ENCODE data around the gene TMOD1. TPM values are rescaled to one million over a fixed set of nuclear protein-coding genes. Genes with fewer than 3 reads are reported as not detected.

TMOD1 gene
- total RNA-seq, 1 experiment from 2014 or later, result 19.4 TPM

DNA sequence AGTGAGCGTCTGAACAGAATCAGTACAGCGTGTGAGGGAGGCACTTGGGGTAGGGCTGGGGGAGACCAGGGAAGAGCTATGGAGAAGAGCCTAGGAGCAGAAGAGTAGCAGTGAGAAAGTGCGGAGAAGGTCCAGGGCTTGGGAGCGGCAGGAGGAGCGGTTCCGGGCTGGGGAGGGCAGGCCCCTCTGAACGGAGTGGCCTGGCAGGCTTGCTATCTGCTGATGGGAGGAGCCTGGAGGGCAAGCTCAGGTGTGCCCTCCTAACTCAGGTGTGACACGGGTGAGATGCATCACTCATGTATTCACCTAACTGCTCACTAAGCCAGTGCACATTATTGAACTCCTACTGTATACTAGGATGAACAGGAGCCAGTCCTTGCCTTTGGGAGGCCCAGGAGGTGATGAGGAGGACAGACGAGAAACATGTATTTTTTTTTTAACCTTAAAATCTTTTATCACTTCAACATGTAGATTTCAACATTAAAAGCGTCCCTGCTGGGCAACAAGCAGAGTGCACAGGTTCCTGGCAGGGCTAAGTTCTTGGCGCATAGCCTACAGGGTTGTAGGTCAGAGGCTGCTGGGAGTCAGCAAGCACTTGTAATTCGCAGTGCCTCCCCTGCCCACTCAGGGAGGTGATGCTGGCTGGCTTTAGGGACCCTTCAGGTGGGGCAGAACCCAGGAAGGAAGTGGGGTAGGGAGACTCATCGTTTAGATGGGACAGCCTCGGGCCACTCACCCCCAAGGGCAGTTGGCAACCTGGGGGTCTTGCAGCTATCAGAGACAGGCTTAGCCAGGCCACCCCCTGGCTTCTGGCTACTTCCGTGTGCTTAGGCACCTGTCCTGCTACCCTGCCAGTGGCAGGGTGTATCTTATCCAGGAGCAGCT lies 55.5 kb downstream of the TMOD1 start:
- no peak for DNase-seq (ENCODE audit: low read depth)
- in situ Hi-C loops (cut with HindIII; ENCODE audit: low pct_unique_long_range_greater_than_20kb, low sequenced_read_pairs), result no loop called here

DNA sequence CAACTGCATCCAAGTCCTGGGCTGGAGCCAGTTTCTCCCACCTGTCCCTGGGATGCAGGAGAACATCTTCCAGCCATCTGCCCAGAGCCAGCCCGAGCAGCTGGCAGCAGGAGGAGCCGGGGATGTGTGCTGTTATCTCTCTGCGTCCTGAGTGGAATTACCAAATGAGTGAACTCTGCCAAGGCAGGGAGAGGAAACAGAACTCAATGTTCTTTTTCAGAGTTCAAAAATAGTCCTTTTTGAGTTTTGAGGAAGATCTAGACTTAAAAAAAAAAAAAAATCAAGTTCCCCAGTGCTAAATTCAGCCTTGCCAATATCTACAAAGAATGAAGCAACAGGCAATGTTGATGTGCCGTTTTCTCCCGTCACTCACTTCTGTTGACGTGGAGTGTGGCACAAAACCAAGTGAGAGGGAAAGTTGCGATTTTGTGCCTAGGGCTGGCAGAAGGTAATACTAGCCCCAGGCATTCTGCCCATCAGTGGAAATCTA lies 56.2 kb downstream of the TMOD1 start:
- no peak for DNase-seq (ENCODE audit: low read depth)
- in situ Hi-C loops (cut with HindIII; ENCODE audit: low pct_unique_long_range_greater_than_20kb, low sequenced_read_pairs), result no loop called here

DNA sequence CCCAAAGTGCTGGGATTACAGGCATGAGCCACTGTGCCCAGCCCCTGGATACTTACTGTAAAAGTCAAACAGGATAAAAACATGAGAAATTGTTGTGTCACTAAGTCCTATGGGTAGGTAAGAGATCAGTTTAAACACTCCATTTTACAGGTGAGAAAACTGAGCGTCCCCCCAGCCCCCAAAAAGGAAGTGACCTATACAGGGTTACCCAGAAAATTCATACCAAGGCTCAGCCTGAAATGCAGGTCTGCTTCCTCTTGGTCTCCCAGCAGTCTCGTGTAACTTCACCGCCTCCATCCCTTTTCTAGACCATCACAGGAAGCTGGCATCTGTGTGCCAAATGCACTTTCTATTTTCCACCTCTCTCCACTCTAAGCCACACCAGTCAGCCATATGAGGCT lies 57.2 kb downstream of the TMOD1 start:
- in situ Hi-C loops (cut with HindIII; ENCODE audit: low pct_unique_long_range_greater_than_20kb, low sequenced_read_pairs), result no loop called here
- no peak for DNase-seq (ENCODE audit: low read depth)

- in situ Hi-C loops (cut with HindIII; ENCODE audit: low pct_unique_long_range_greater_than_20kb, low sequenced_read_pairs), result no loop called here
- no peak for DNase-seq (ENCODE audit: low read depth)
Observed at GRCh38 chr9:97559111-97559514, 57.6 kb downstream of the TMOD1 start.

- in situ Hi-C loops (cut with HindIII; ENCODE audit: low pct_unique_long_range_greater_than_20kb, low sequenced_read_pairs), result no loop called here
Observed at GRCh38 chr9:97560154-97560553, 58.7 kb downstream of the TMOD1 start.

GRCh38 chr9:97560851-97561250 lies 59.4 kb downstream of the TMOD1 start:
- in situ Hi-C loops (cut with HindIII; ENCODE audit: low pct_unique_long_range_greater_than_20kb, low sequenced_read_pairs), result no loop called here
- no peak for DNase-seq (ENCODE audit: low read depth)

More at GRCh38 chr9:97560154-97560553, 58.7 kb downstream of the TMOD1 start:
- no peak for DNase-seq (ENCODE audit: low read depth)

- DNase-seq (ENCODE audit: low read depth), result no peak
- in situ Hi-C loops (cut with HindIII; ENCODE audit: low pct_unique_long_range_greater_than_20kb, low sequenced_read_pairs), result no loop called here
Observed at GRCh38 chr9:97561501-97561900, 60.0 kb downstream of the TMOD1 start.

- in situ Hi-C loops (cut with HindIII; ENCODE audit: low pct_unique_long_range_greater_than_20kb, low sequenced_read_pairs), result no loop called here
- DNase-seq (ENCODE audit: low read depth), result no peak
Observed at GRCh38 chr9:97562542-97562941, 61.1 kb downstream of the TMOD1 start.

GRCh38 chr9:97563458-97564135 lies 62.1 kb downstream of the TMOD1 start:
- in situ Hi-C loops (cut with HindIII; ENCODE audit: low pct_unique_long_range_greater_than_20kb, low sequenced_read_pairs), result no loop called here
- no peak for DNase-seq (ENCODE audit: low read depth)

DNA sequence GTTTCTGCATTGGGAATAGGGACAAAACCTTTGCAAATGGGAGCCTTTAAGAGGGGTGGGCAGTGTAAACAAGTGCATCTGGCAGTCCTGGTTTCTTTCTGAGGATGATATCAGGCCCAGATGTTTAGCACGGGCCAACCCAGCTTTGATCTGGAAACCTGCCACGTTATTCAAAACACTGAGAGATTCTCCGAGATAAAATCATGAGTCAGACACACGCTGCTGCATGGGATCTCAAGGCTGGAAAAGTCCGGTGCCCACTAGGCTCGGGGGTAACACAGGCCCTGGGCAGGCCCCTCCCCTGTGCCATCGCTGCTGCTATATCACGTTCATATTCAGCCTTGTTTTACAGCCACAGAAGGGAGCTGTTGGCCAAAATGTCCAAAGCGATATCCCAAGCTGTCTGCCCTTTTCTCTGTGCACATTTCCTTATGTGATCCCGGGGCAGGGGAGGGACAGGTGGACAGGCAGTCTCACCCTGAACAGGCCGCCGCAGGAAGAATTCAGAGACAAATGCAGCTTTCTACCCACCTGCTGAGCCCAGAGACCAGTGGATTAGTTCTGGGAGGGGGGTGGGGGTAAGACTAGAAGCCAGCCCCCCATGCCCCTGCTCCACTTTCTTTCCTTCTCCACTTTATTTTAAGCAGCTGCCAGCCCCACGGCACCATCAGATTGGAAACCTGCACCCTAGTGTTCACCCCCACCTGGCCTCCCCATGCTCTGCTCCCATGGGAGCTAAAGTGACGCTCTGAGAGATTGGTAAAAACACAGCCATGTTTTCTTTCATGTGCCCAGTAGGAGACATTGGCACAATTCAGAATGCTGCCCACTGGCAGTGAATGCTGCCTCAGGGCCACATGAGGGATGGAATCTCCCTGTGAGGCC lies 63.1 kb downstream of the TMOD1 start:
- in situ Hi-C loops (cut with HindIII; ENCODE audit: low pct_unique_long_range_greater_than_20kb, low sequenced_read_pairs), result no loop called here
- peak; percentile 36 for DNase-seq (ENCODE audit: low read depth)

DNA sequence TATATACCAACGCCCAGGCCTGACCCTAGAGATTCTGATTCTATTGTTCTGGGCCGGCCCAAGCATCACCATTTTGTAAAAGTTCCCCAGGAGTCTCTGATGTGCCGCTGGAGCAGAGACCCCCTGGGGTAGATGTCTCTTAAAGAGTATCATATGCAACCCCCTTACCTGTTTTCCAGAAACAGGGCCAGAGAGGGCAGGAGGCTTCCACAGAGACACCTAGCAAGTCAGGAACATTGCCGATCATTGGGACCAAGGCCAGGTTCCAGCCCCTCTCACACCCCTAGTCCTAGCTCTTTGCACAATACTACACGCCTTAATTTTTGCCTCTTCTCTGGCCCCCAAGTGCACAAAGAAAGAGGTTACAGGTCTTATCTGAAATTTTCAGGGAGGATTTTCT lies 63.8 kb downstream of the TMOD1 start:
- no peak for DNase-seq (ENCODE audit: low read depth)
- in situ Hi-C loops (cut with HindIII; ENCODE audit: low pct_unique_long_range_greater_than_20kb, low sequenced_read_pairs), result no loop called here

DNA sequence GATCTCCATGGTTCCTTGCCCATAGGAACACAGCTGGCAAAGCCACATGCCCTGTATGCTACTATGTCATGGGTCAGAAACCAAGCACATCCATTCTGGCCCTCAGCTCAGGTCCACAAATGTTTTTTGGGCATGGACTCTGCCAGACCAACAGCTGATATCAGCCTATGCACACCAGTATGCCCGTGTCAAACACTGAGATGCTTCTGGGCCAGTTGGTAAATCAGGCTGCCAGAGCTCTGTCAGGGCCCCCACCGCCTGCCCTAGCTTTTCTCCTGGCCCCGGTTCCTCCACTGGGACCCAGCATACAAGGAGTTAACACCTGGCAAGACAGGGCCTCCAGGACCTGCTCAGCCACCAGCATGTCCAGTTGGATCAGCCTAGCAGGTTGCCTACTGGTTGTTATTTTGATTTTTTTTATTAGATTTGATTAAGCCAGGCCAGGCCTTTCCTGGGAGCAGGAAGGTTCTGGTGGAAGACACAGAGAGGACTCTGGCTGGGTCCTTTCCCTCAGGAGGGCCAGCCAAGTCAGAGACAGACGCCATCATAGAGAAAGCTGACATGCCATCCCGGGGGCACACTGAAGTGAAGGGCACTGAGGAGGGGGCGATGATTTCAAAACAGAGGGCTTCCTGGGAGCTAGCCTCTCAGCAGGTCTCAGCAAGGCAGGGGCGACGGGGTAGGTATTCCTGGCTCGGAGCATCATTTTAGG lies 65.9 kb downstream of the TMOD1 start:
- DNase-seq (ENCODE audit: low read depth), result no peak
- in situ Hi-C loops (cut with HindIII; ENCODE audit: low pct_unique_long_range_greater_than_20kb, low sequenced_read_pairs), result no loop called here

GRCh38 chr9:97567894-97568202 lies 66.4 kb downstream of the TMOD1 start:
- in situ Hi-C loops (cut with HindIII; ENCODE audit: low pct_unique_long_range_greater_than_20kb, low sequenced_read_pairs), result no loop called here
- DNase-seq (ENCODE audit: low read depth), result no peak

DNA sequence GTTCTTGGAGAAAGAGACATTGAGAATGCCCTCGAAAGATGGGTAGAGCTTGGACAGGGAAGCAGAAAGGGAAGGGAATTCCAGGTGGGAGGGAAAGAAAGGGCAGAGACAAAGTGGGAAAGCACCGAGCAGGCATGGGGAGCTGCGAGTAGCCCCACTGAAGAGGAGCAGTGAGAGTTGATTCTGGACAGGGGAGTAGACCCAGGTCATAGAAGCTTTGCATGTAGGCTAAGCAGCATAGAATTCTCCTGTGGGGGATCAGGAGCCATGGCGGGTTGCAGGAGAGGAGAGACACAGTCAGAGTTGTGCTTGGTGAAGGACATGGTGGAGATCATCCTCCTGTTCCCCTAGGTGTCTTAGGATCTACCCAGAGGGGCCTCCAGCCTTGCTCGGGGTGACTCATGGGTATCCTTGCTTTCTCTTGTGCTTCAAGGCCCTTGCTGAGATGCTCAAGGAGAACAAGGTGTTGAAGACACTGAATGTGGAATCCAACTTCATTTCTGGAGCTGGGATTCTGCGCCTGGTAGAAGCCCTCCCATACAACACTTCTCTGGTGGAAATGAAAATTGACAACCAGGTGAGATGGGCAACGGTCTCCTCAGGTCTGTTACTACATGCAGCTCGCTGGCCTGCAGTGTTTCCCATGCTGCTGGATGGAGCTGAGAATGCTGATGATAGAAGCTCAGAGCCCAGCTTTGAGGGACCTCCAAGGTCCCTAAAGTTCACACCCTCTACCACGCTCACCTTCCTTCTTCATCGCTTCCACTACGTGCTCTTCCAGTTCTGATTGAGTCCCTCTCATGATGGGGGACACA lies 67.2 kb downstream of the TMOD1 start:
- in situ Hi-C loops (cut with HindIII; ENCODE audit: low pct_unique_long_range_greater_than_20kb, low sequenced_read_pairs), result no loop called here
- DNase-seq (ENCODE audit: low read depth), result no peak

GRCh38 chr9:97570899-97571298 lies 69.4 kb downstream of the TMOD1 start:
- DNase-seq (ENCODE audit: low read depth), result no peak
- in situ Hi-C loops (cut with HindIII; ENCODE audit: low pct_unique_long_range_greater_than_20kb, low sequenced_read_pairs), result no loop called here

- no peak for DNase-seq (ENCODE audit: low read depth)
- in situ Hi-C loops (cut with HindIII; ENCODE audit: low pct_unique_long_range_greater_than_20kb, low sequenced_read_pairs), result no loop called here
Observed at GRCh38 chr9:97571664-97572063, 70.2 kb downstream of the TMOD1 start.

GRCh38 chr9:97572196-97572891 lies 70.9 kb downstream of the TMOD1 start:
- in situ Hi-C loops (cut with HindIII; ENCODE audit: low pct_unique_long_range_greater_than_20kb, low sequenced_read_pairs), result no loop called here
- no peak for DNase-seq (ENCODE audit: low read depth)
